SK-N-SH (cell line): ENCODE results near the gene GOLGA6L7. TPM values are rescaled to one million over a fixed set of nuclear protein-coding genes. Genes with fewer than 3 reads are reported as not detected.

ENCODE experiments used
- CTCF ChIA-PET: fragments of 300-600, 350-600 bp; formaldehyde crosslinking; extraction: SDS; loops from one replicate; lab custom pipeline; 2021; lab: Yijun Ruan, JAX
- POLR2A ChIA-PET: fragments of 350-600 bp; sonication (Branson Sonifier 250); formaldehyde crosslinking; extraction: SDS; loops from one replicate; lab custom pipeline; 2020; ENCODE audit warnings: antibody characterized with exemption, inconsistent platforms; lab: Yijun Ruan, JAX
- DNase-seq: peaks from one replicate; pipeline ENCODE4 v3.0.0; 2012
- H2AFZ ChIP-seq: fragments of 200-600 bp; sonication (generic); 2 replicates; pipeline ENCODE4 v1.8.1; 2016; ENCODE audit warnings: antibody characterized with exemption, mild to moderate bottlenecking, low read depth
- H3F3A ChIP-seq: fragments of 200-600 bp; sonication (generic); replicated peaks from 2 replicates; pipeline ENCODE3; 2016; ENCODE audit warnings: antibody characterized with exemption, mild to moderate bottlenecking; ENCODE audit not compliant: insufficient read depth
- H3K27ac ChIP-seq, 2 experiments: fragments of 200-500 bp in 1 of 2; fragments of 200-600 bp in 1 of 2; sonication (Bioruptor generic) in 1 of 2; sonication (generic), shearing (Covaris generic) in 1 of 2; 2 replicates each; pipeline versions ENCODE4 v1.5.1 to v1.6.1; 2014 to 2016; ENCODE audit warnings: low read depth in 2 of 2, inconsistent platforms in 1 of 2, low read length in 1 of 2, mild to moderate bottlenecking in 1 of 2, mixed read lengths in 1 of 2
- H3K27me3 ChIP-seq: fragments of 200-600 bp; sonication (generic), shearing (Covaris generic); 2 replicates; pipeline ENCODE4 v1.6.1; 2016; ENCODE audit warnings: mixed run types; ENCODE audit not compliant: insufficient read depth
- H3K36me3 ChIP-seq, 2 experiments: fragments of 200-500 bp in 1 of 2; fragments of 200-600 bp in 1 of 2; sonication (Bioruptor generic) in 1 of 2; sonication (generic) in 1 of 2; replicated peaks in 1 of 2; 2 replicates each; pipeline versions ENCODE3 to v1.5.1; 2014 to 2016; ENCODE audit warnings: low read length in 1 of 2, mild to moderate bottlenecking in 1 of 2; ENCODE audit not compliant: insufficient read depth in 2 of 2, control insufficient read depth in 1 of 2
- H3K4me1 ChIP-seq, 2 experiments: fragments of 200-500 bp in 1 of 2; fragments of 200-600 bp in 1 of 2; sonication (Bioruptor generic) in 1 of 2; sonication (generic), shearing (Covaris generic) in 1 of 2; 2 replicates each; pipeline versions ENCODE4 v1.5.1 to v1.6.1; 2014 to 2016; ENCODE audit warnings: low read depth in 1 of 2, low read length in 1 of 2, mixed run types in 1 of 2; ENCODE audit not compliant: insufficient read depth in 2 of 2, control insufficient read depth in 1 of 2
- H3K4me2 ChIP-seq: fragments of 200-600 bp; sonication (generic), shearing (Covaris generic); 2 replicates; pipeline ENCODE4 v1.6.1; 2017; ENCODE audit warnings: mixed run types
- H3K4me3 ChIP-seq, 2 experiments: fragments of 200-500 bp in 1 of 2; fragments of 200-600 bp in 1 of 2; sonication (Bioruptor generic) in 1 of 2; sonication (generic), shearing (Covaris generic) in 1 of 2; 2 replicates each; pipeline versions ENCODE4 v1.5.1 to v1.8.1; 2014 to 2016; ENCODE audit warnings: low read depth in 2 of 2, inconsistent platforms in 1 of 2, low read length in 1 of 2, mild to moderate bottlenecking in 1 of 2, mixed read lengths in 1 of 2, moderate library complexity in 1 of 2
- H3K79me2 ChIP-seq: fragments of 200-600 bp; sonication (generic); 2 replicates; pipeline ENCODE4 v1.8.1; 2017; ENCODE audit warnings: mild to moderate bottlenecking; ENCODE audit not compliant: insufficient read depth
- H3K9ac ChIP-seq: fragments of 200-600 bp; sonication (generic); 2 replicates; pipeline ENCODE4 v1.6.1; 2017; ENCODE audit warnings: mixed run types
- H3K9me2 ChIP-seq: fragments of 200-600 bp; sonication (generic); 2 replicates; pipeline ENCODE4 v1.6.1; 2017; ENCODE audit warnings: mixed run types
- H3K9me3 ChIP-seq: fragments of 200-600 bp; sonication (generic); 2 replicates; pipeline ENCODE4 v1.6.1; 2017; ENCODE audit warnings: mixed run types, mild to moderate bottlenecking, moderate library complexity
- H4K20me1 ChIP-seq: fragments of 200-600 bp; sonication (generic); 2 replicates; pipeline ENCODE4 v1.6.1; 2017; ENCODE audit warnings: mild to moderate bottlenecking, mixed run types; ENCODE audit not compliant: insufficient read depth
- CTCF ChIP-seq: fragments of 200-600 bp; sonication (generic); IDR thresholded peaks from 2 replicates; pipeline ENCODE4 v1.6.1; 2017; ENCODE audit warnings: antibody characterized with exemption, mild to moderate bottlenecking, moderate library complexity
- EP300 ChIP-seq, 2 experiments: IDR thresholded peaks; 2 replicates each; pipeline versions ENCODE4 v1.4.0 to v1.6.1; 2012; ENCODE audit warnings: borderline replicate concordance in 1 of 2, low read depth in 1 of 2, low read length in 1 of 2
- FOSL2 ChIP-seq: IDR thresholded peaks from 2 replicates; pipeline ENCODE4 v1.4.0; 2012; ENCODE audit warnings: low read depth, mild to moderate bottlenecking, moderate library complexity, borderline replicate concordance
- IRF3 ChIP-seq: fragments of 150-350 bp; IDR thresholded peaks from 2 replicates; pipeline ENCODE4 v1.6.1; 2016; ENCODE audit warnings: mild to moderate bottlenecking, low read depth, low read length
- JUND ChIP-seq: IDR thresholded peaks from 2 replicates; pipeline ENCODE4 v1.4.0; 2012
- MXI1 ChIP-seq: IDR thresholded peaks from 2 replicates; pipeline ENCODE4 v1.6.1; 2012; ENCODE audit warnings: mild to moderate bottlenecking, low read depth, low read length, improper control_type of control experiment
- RCOR1 ChIP-seq: fragments of 150-350 bp; IDR thresholded peaks from 2 replicates; pipeline ENCODE4 v1.6.1; 2017; ENCODE audit warnings: antibody characterized with exemption, low read length
- RFX5 ChIP-seq: IDR thresholded peaks from 2 replicates; pipeline ENCODE4 v1.6.1; 2012; ENCODE audit warnings: mild to moderate bottlenecking, improper control_type of control experiment, low read length
- RXRA ChIP-seq: IDR thresholded peaks from 2 replicates; pipeline ENCODE4 v1.4.0; 2012; ENCODE audit warnings: low read depth, mild to moderate bottlenecking, borderline replicate concordance
- SIN3A ChIP-seq: IDR thresholded peaks from 2 replicates; pipeline ENCODE4 v1.6.1; 2012; ENCODE audit warnings: low read depth, mild to moderate bottlenecking, low read length, moderate library complexity, borderline replicate concordance
- SMC3 ChIP-seq: IDR thresholded peaks from 2 replicates; pipeline ENCODE4 v1.6.1; 2012; ENCODE audit warnings: low read depth, low read length, improper control_type of control experiment
- TAF1 ChIP-seq: IDR thresholded peaks from 2 replicates; pipeline ENCODE4 v1.6.1; 2012; ENCODE audit warnings: low read depth, mild to moderate bottlenecking, low read length, moderate library complexity, borderline replicate concordance
- TEAD4 ChIP-seq: IDR thresholded peaks from 2 replicates; pipeline ENCODE4 v1.4.0; 2012; ENCODE audit warnings: mild to moderate bottlenecking, borderline replicate concordance; ENCODE audit not compliant: insufficient read depth
- USF1 ChIP-seq: IDR thresholded peaks from 2 replicates; pipeline ENCODE4 v1.4.0; 2012; ENCODE audit warnings: low read depth, borderline replicate concordance
- YY1 ChIP-seq: IDR thresholded peaks from 2 replicates; pipeline ENCODE4 v1.4.0; 2012; ENCODE audit warnings: low read depth, mild to moderate bottlenecking
- WGBS: methylation state at CpG from one replicate; pipeline ENCODE4 v1.1.6; 2017; ENCODE audit warnings: low lambda C conversion rate; 5-methylcytosine and 5-hydroxymethylcytosine counted together
- polyA plus RNA-seq, 3 experiments: library from polyadenylated mRNA; depleted of rRNA; stranded (reverse); fragments of >200 nt; gene quantifications; 2 replicates each; pipeline ENCODE4 v1.2.3, GENCODE V29; 2012

Gene GOLGA6L7
- polyA plus RNA-seq, 1 of the 3 experiments (the other 2 are of a cell fraction): not detected

- DNase-seq: no peak
- H3K79me2 ChIP-seq: no peaks in the 10 kb centered on the region
- H3K27ac ChIP-seq: no peak overlapping the region
- ChIA-PET CTCF (interaction anchor here (1.4 to 2.3 kb wide), 4 partner anchors 14 to 202 kb away, joined by 6 to 11 read pairs (median 6); no protein-coding TSS in a partner anchor), POLR2A (interaction anchor here (3.3 kb wide), 1 partner anchor 24 kb away, joined by 33 read pairs; no protein-coding TSS in a partner anchor)
- H3K9me3 ChIP-seq: no peaks in the 10 kb centered on the region
- no peak for TF ChIP-seq MXI1
- TF ChIP-seq IRF3: no peak
- no peak for TF ChIP-seq TEAD4
- no peak for TF ChIP-seq RCOR1
- TF ChIP-seq YY1: no peak
- TF ChIP-seq JUND: no peak
- TF ChIP-seq USF1: no peak
- no peak for TF ChIP-seq TAF1
- no peak for TF ChIP-seq SIN3A
- no peak for TF ChIP-seq SMC3
- TF ChIP-seq FOSL2: no peak
- no peak for TF ChIP-seq EP300 (IDR thresholded peaks at IDR 0.05; ENCODE audit: borderline replicate concordance in 1 of 2, low read depth in 1 of 2, low read length in 1 of 2)
- TF ChIP-seq RXRA: no peak
- TF ChIP-seq CTCF: no peak
- no peak for TF ChIP-seq RFX5
- H3K9me2 ChIP-seq: no peaks in the 10 kb centered on the region
- no peak overlapping the region for H3K4me2 ChIP-seq
- H3F3A ChIP-seq: no peaks in the 10 kb centered on the region
- no peaks in the 10 kb centered on the region for H3K36me3 ChIP-seq
- no peak overlapping the region for H3K9ac ChIP-seq
- no peaks in the 10 kb centered on the region for H3K27me3 ChIP-seq
- H2AFZ ChIP-seq: no peak overlapping the region
- peaks cover 0 to 39% of the 10 kb centered on the region in 2 experiments; a peak in 1 of 4 replicates for H3K4me1 ChIP-seq
- WGBS: 95% methylated on average over 12 of the region's 18 CpGs
- H3K4me3 ChIP-seq: no peak overlapping the region
- H4K20me1 ChIP-seq: no peaks in the 10 kb centered on the region
These were observed 40.0 kb upstream of the GOLGA6L7 start for GRCh38 chr15:28888302-28888894.
